NCI-H2081 treated with DMSO at 0.1 percent for 48 hours (cell line): ENCODE measurements around the gene TMEM169.
"Not testable (repeated sequence)": the region's sequence is repeated elsewhere in the genome, so short reads cannot be mapped to it uniquely, and the experiment has no call there.

Source experiments
- DNase-seq: peaks from one replicate; lab custom pipeline; 2025; lab: John Stamatoyannopoulos, UW

The TMEM169 gene

DNA sequence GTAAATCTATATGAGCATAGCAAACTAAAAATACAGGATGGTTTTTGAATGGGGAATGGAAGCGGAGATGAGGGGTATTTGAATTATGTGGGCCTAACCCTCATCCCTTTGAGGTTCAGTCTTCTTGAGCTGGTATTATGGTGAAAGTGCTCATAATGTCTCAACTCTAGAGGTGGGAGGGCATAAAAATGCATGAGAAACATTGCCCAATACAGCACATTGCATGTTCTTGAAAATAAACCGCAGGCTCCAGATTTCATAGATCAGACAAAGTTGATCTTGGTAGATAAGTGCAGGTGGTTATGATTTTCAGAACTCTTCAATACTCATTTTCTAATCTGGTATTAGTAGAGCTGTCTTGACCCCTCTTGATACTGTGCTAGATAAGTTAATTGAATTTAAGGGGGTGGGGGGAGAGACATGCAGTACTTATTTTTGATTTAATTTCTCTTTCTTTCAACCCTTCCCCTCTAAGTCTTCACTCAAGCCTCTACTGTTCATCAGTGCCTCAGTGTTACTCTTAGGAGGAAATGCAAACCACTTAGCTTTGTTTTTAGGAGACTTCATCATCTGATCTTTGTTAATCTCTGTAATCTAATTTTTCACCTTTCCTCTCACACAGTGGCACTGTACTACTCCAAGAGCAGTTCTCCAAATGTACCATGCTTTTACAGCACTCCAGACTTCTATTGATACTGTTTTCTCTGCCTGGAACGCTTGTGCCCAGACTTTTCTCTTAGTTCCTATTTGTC lies 49.6 kb downstream of the TMEM169 start:
- no peak for DNase-seq

DNA sequence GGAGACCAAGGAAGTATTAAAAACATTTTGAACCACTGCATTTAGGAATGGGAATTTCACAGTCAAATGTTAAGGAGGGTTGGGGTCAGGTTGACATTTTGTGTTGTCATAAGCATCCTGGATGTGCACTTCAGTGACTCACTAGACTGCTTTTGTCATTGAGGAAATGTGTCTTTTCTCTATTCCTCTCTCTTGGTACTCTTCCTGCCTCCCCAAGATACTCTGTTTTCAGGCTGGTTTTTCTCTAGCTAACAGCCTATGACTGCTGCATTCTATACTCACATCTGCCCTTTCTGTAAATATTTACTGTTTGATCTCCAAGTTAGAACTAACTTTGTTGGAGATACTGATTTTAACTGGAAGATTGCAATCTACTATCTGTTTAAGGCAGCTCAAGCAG lies 50.9 kb downstream of the TMEM169 start:
- DNase-seq = no peak

DNA sequence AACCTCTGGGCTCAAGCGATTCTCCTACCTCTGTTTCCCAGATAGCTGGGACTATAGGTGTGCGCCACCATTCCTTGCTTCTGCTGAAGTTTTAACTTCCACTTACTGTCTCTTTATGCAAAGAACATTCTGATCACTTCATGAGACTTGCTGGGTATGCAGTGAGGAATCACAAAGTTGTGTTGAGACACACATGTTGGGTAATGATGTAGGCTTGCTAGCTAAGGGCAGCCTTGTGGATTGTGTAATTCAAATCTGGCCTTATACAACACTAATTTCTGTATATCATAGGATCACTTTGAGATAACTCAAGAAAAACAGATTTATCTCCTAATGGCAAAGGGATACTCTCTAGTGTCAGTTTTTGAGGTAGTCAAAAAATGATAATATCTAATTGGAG lies 51.7 kb downstream of the TMEM169 start:
- DNase-seq = no peak

DNA sequence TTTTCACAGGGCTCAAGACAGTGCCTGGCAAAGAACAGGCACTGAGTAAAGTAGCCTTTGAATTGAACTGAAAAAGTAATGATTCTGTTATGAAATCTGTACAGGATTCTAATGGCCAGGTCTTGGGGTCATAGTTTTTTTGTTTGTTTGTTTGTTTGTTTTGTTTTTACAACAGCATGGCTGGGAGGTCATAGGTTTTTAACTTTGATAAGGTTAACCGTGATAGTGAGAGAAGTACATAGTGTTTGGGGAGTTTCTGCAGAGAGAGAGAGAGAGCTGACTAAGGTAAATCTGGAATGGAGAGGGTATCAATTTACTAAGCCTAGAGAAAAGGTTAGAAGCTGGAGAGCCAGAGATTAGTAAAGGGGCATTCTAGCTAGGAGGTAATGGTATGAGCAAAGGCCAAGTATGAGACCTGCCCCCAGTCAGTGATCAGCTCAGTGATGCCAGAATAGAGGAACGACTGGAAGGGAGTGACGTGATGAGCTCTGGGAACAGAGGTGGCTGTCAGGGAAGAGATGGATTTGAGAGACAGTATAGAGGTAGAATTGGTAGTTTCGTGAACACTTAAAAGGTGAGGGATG lies 53.3 kb downstream of the TMEM169 start:
- DNase-seq = no peak

DNA sequence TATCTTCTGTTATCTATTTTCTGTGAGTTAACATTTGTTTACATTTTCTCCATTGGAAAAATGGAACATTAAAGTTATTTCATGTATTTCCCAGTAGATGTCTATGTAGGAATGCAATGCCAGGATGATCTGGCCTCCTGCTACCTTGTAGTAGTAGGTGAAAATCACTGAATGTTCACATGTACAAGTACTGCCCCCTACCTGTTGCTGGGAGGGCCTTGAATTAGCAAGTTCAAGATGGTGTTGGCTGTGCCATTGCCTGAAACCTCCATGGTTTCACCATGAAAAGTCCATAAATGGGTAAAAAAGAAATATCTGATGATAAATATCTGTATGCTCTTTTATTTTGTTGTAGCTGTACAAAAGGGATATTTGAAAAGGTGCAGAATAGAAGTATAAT lies 58.2 kb downstream of the TMEM169 start:
- DNase-seq = no peak

DNA sequence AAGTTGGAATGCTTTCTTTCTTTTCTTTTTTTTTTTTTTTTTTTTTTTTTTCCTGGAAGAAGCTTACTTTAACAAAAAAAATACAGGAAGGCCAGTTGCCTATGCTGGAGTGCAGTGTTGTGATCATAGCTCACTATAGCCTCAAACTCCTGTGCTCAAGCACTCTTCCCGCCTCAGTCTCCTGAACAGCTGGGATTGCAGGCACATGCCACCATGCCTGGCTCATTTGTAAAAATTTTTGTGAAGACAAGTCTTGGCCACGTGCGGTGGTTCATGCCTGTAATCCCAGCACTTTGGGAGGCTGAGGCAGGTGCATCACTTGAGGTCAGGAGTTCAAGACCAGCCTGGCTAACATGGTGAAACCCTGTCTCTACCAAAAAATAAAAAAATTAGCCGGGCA lies 59.8 kb downstream of the TMEM169 start:
- not testable (repeated sequence) for DNase-seq

DNA sequence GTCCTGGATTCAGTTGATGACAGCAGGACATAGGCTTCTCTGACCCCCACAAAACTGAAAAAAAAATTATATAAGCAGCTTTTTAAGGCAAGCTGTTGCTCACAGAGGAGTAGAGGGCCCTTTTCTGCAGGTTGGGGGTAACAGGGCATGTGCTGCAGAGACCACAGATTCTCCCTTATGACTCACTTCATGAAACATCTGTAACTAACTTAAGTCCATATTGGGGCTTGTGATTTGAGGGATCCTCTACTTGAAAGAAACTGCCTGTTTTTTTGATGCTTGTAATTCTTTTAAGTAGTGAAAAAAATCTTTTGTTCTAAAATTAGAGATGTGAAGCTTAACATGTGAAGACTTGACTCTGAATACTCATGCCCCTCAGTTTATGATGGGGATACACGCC lies 60.8 kb downstream of the TMEM169 start:
- no peak for DNase-seq

DNA sequence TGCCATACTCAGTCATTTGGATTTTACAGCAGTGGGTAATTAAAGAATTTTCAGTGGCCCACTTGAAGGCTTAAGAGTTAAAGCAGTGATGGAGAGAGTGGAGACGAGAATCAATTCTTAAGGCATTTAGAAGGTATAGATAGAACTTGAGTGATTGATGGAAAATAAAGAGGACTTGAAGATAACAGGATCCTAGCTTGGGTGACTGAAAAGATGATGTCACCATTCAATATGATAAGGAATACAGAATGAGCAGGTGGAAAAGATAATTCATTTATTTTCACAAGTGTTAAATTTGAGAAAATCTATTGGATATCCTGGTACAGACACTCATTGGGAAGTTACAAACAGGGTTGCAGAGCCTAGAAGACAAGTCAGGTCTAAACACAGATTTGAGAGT lies 62.7 kb downstream of the TMEM169 start:
- no peak for DNase-seq

DNA sequence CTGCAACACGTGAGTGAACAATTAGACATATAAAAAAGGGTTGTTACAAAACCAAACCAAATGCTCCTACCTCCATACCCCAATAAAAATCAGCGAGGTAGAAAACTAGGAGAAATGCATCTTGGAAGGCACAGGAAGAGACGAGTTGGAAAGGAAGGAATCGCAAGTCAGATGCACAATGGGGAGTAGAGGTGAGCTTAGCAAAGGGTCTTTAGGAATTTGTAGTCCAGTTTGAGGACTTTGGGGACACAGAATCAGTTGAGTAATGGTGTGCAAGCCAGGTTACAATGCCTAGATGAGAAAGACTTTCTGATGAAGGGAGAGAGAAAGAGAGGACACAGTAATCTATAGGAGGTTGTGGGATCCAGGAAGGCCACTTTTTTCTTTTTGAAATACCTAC lies 63.1 kb downstream of the TMEM169 start:
- DNase-seq = no peak

DNA sequence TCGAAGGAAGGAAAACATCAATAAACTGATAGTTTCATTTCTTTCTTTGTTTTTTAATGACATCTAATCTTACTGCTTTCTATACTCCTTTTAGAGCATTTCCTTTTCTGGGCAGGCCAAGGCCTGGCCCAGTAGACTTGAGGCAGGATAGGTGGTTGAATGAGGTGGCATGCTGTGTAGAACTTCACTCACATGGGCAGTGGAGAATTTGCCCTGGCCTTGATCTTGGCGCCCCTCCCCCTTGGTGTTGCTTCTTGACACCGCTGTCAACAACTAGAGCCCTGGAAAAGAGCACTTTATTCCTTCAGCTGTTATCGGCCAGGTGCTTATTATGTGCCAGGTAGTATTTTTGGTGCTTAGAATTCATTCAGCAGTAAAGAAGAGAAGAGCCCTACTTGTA lies 64.9 kb downstream of the TMEM169 start:
- DNase-seq = no peak

DNA sequence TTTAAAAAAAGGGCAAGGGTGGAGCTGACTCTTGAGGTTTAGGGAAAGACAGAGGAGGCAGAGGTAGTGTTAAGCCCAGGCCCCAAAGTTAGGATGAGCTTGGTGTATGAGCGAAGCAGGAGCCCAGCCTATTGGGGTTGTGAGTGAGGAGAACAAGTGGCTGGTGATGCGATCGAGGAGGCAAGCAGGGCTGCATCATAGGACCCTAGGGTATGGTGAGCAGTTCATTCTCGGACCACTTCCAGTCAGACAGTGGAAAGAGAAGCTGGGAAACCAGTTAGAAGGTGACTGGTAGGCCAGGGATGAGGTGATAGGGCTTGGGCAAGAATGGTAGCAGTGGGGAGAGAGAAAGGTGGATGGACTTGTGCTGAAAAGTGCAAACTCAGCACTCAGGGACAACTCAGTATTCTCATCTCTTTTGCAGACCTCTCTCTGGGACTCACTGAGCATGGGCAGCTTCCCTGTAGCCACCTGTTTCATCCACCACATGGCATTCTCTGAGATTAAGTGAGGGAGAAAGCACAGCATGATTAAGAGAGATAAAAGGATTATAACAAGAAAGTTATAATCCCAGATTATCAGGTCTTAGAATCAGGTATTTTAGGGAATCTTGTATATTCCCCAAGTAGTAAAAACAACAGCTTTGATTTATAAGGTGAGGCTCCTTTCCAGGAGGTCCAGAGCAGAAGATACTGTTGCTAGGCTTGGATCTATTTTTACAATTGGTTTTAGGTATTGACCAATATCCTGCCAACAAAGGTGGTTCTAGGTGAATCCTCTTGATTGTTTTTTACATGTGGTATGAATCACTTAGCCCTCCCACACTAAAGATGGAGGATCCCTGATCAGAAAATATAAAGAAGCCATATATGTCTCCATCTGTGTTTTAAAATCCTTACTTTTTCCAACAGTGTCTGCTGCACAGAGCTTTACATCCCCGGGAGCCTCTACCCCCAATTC lies 65.7 kb downstream of the TMEM169 start:
- no peak for DNase-seq

DNA sequence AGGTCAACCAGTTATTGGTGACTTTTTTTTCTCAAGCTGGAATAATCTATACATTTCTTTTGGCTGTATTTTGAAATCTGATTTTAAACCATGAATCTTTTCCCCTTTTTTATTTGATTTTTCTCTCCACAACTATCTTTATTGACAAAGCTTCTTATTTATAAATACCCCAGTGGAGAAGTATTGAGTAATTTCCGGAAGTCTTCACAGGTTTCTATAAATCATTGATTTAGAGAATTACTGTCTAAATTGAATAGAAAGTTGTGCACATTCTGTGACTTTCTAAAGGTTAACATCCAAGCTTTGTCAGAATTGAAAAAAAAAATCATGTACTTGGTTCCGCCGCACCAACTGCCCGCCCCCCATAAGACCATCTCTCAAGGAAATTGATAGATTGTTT lies 67.3 kb downstream of the TMEM169 start:
- no peak for DNase-seq

DNA sequence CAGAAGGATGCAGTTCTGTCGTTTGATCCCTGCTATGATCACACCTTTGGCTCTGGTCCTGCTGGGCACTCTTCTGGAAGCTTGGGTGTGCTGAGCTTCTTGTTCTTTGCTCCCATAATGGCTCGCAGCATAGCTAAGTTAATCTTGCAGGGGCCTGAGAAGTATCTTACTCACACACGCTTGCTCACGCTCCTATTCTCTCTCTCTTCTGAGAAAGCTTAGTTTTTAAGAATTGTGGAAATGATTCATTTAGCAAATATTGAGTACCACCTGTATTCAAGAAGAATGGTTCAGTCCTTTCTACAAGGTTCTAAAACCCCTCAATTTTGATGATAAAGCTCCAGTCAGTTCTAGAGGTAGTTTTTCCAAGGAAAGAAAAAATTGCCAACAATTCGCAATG lies 68.0 kb downstream of the TMEM169 start:
- no peak for DNase-seq

DNA sequence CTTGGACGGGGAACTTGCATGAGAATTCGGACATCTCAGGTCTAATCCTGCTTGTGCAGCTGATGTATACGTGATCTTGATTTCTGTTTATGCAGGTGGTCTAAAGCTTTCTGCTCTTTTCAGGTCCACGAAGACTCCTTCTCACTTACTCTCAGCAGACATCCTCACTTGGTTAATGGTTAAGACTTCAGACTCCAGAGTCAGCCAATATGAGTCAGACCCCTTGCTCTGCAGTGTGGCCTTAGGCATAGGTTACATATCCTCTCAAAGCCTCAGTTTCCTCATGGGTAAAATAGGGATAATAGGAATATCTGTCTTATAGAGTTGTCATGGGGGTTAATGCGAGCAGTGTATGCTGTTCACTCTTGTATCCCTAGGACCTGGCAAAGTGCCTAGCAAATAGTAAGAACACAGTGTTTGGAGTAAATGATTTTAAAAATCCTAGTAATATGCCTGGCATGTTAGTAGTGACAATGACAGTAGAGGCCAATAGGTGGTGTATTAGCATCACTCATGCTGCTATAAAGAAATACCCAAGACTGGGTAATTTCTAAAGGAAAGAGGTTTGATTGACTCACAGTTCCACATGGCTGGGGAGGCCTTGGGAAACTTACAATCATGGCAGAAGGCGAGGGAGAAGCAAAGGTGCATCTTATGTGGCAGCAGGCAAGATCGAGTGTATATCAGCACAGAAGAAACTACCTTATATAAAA lies 69.8 kb downstream of the TMEM169 start:
- no peak for DNase-seq
